Cerebellar nuclear complex (tissue), 1 donor: ENCODE data around the gene PRDM8.
"Not testable (repeated sequence)": the region's sequence is repeated elsewhere in the genome, so short reads cannot be mapped to it uniquely, and the experiment has no call there.

ENCODE experiments used
- DNase-seq, 2 experiments: peaks; one replicate each; lab custom pipeline; 2025; lab: John Stamatoyannopoulos, UW

Gene PRDM8

GRCh38 chr4:80196922-80197573 lies at the start of gene PRDM8:
TSS of gene PRDM8 (plus strand) at chr4:80197503. CDS start at chr4:80200081, 2,578 bp downstream.
- DNase-seq, result no peak

GRCh38 chr4:80150387-80151180 lies 46.7 kb upstream of the PRDM8 start:
- DNase-seq, result no peak

GRCh38 chr4:80151981-80152380 lies 45.3 kb upstream of the PRDM8 start:
- DNase-seq, result no peak

- DNase-seq, result no peak
Observed at GRCh38 chr4:80153874-80154544, 43.3 kb upstream of the PRDM8 start.

- no peak for DNase-seq
Observed at GRCh38 chr4:80154545-80154933, 42.8 kb upstream of the PRDM8 start.

- DNase-seq, result no peak
Observed at GRCh38 chr4:80155316-80155982, 41.9 kb upstream of the PRDM8 start.

GRCh38 chr4:80156410-80156809 lies 40.9 kb upstream of the PRDM8 start:
- no peak for DNase-seq

- DNase-seq, result no peak
Observed at GRCh38 chr4:80161413-80162058, 35.8 kb upstream of the PRDM8 start.

GRCh38 chr4:80162418-80162817 lies 34.9 kb upstream of the PRDM8 start:
- no peak for DNase-seq

- no peak for DNase-seq
Observed at GRCh38 chr4:80165855-80166254, 31.4 kb upstream of the PRDM8 start.

- no peak for DNase-seq
Observed at GRCh38 chr4:80171251-80171650, 26.1 kb upstream of the PRDM8 start.

- no peak for DNase-seq
Observed at GRCh38 chr4:80171656-80172055, 25.6 kb upstream of the PRDM8 start.

- no peak for DNase-seq
Observed at GRCh38 chr4:80172203-80172602, 25.1 kb upstream of the PRDM8 start.

GRCh38 chr4:80173401-80173800 lies 23.9 kb upstream of the PRDM8 start:
- no peak for DNase-seq

GRCh38 chr4:80173841-80174240 lies 23.5 kb upstream of the PRDM8 start:
- no peak for DNase-seq

GRCh38 chr4:80177793-80178192 lies 19.5 kb upstream of the PRDM8 start:
- DNase-seq, result not testable (repeated sequence)

- DNase-seq, result no peak
Observed at GRCh38 chr4:80178964-80179363, 18.3 kb upstream of the PRDM8 start.

GRCh38 chr4:80179637-80180161 lies 17.6 kb upstream of the PRDM8 start:
- DNase-seq, result no peak

GRCh38 chr4:80180743-80181142 lies 16.6 kb upstream of the PRDM8 start:
- no peak for DNase-seq

- no peak for DNase-seq
Observed at GRCh38 chr4:80182237-80182866, 15.0 kb upstream of the PRDM8 start.
